Measurements from ENCODE around the gene CLIP2.

The CLIP2 gene

DNA sequence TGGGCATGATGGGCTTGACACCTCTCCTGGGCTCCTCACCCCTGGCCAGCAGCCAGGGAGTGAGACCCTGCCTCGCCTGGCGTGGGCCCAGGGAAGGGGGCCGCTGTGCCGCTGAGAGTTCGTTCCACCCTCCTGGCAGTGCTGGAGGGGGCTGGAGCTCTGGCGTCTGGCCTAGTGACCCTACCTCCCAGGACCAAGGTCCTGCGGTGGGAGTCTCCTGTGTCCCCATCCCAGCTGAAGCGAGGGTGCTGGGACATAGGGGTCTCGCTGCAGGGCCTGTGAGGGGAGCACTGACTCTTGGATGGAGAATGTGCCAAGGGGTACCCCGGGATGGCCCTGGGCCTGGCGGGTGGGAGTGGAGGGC lies 165.7 kb downstream of the CLIP2 start:
- TF ChIP-seq, protein P1, sequence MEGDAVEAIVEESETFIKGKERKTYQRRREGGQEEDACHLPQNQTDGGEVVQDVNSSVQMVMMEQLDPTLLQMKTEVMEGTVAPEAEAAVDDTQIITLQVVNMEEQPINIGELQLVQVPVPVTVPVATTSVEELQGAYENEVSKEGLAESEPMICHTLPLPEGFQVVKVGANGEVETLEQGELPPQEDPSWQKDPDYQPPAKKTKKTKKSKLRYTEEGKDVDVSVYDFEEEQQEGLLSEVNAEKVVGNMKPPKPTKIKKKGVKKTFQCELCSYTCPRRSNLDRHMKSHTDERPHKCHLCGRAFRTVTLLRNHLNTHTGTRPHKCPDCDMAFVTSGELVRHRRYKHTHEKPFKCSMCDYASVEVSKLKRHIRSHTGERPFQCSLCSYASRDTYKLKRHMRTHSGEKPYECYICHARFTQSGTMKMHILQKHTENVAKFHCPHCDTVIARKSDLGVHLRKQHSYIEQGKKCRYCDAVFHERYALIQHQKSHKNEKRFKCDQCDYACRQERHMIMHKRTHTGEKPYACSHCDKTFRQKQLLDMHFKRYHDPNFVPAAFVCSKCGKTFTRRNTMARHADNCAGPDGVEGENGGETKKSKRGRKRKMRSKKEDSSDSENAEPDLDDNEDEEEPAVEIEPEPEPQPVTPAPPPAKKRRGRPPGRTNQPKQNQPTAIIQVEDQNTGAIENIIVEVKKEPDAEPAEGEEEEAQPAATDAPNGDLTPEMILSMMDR (conservative IDR thresholded peaks at IDR 0.05; ENCODE audit: low read depth): no peak
- ChIA-PET POLR2A (ENCODE audit: low non-redundant PET) (no interaction called here), CTCF (no interaction called here)
- no peak for DNase-seq (ENCODE audit: low spot score)
- H3K27ac ChIP-seq: peak overlapping the region; percentile 95

DNA sequence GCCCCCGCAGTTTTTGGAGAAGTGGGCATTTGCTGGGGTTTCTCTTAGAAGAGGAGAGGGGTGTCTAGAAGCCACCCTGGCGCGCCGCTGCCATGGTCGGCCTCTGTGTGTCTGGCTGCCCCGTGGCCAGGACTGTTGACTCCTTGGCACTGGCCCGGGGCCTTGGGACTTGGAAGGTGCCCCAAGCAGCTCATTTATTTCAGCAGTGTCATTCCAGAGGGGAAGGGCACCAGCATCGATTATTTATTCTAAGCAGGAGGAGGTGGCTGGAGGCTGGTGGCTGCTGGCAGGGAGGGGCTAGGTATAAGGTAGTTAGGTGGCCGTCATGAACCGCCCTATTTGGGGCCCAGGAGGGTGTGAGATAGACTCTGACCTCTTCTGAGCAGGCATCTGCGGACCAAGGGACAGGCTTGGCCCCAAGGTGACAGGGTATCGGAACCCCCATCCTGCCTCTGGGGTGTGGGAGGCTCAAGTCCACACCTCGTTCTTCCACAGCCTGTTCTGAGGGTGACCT lies 166.1 kb downstream of the CLIP2 start:
- ChIA-PET POLR2A (ENCODE audit: low non-redundant PET) (no interaction called here), CTCF (interaction anchor here (0.7 kb wide), 1 partner anchor 49 kb away, joined by 3 read pairs; no protein-coding TSS in a partner anchor)
- TF ChIP-seq, protein P1 (conservative IDR thresholded peaks at IDR 0.05; ENCODE audit: low read depth): no peak
- no peak for DNase-seq (ENCODE audit: low spot score)
- H3K27ac ChIP-seq: peak overlapping the region; percentile 95

All from RWPE1 (cell line).